ENCODE measurements around the gene YBX1. TPM values are rescaled to one million over a fixed set of nuclear protein-coding genes. Genes with fewer than 3 reads are reported as not detected.
"Not testable (repeated sequence)": the region's sequence is repeated elsewhere in the genome, so short reads cannot be mapped to it uniquely, and the experiment has no call there.

YBX1 gene
- total and polyA plus RNA-seq, 2 donors (not counting 1 experiment from before 2014, with no cell fraction given) = 164 to 345 TPM

DNA sequence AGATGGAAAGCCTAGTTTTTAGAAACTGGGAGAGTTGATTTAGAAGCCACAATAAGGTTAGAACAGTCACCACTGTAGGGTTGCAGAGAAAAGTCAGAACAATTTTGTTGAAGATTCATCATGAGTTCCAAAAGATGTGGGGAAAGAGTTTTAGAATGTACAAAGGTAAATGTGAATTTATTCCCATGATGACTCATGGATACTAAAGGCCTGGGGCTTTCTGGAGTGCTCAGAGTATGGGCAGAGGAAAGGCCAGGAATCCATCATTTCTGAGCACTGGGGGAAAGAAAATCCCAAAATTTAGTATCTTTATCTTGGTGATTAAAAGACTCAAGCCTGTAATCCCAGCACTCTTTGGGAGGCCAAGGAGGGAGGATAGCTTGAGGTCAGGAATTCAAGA, 17.8 kb downstream of the YBX1 start:
- Mint-ChIP-seq H3K9me3 (ENCODE audit: insufficient read depth) (no peaks in the 10 kb centered on the region), H3K4me1 (peaks cover 1% of the 10 kb centered on the region), H3K27ac (no peak overlapping the region), H3K27me3 (no peaks in the 10 kb centered on the region), H3K4me3 (no peak overlapping the region)
- ChIA-PET CTCF (no interaction called here), POLR2A (interaction anchor here (0.7 kb wide), 1 partner anchor 42 kb away, joined by 3 read pairs; the partner anchor contains the start of gene PPIH)
- H3K9me3 ChIP-seq (ENCODE audit: control extremely low read depth in 1 of 3, control insufficient read depth in 2 of 3, insufficient read depth in 1 of 3, low read length in 2 of 3) = no peaks in the 10 kb centered on the region
- no peak overlapping the region for H3K4me2 ChIP-seq (replicated peaks; ENCODE audit: low read depth, low read length, poor library complexity, severe bottlenecking)
- H2AFZ ChIP-seq (ENCODE audit: insufficient read depth, low read depth, low read length, poor library complexity, severe bottlenecking) = no peak overlapping the region
- no peak overlapping the region for H3K9ac ChIP-seq (ENCODE audit: low read length)
- no peak overlapping the region for H3K4me3 ChIP-seq (ENCODE audit: control extremely low read depth in 1 of 5, extremely low read depth in 1 of 5, insufficient read depth in 1 of 5, low read depth in 2 of 5, low read length in 4 of 5)
- no peaks in the 10 kb centered on the region for H3K27me3 ChIP-seq (replicated peaks in 1 of 4; ENCODE audit: control extremely low read depth in 1 of 4, control insufficient read depth in 3 of 4, insufficient read depth in 4 of 4, low read length in 3 of 4)
- intact Hi-C loops (cut with micrococcal nuclease) = no loop called here
- DNase-seq = no peak
- H3K27ac ChIP-seq (ENCODE audit: low read length in 2 of 2) = no peak overlapping the region
- H3K36me3 ChIP-seq (replicated peaks in 1 of 2; ENCODE audit: control extremely low read depth in 1 of 2, control insufficient read depth in 1 of 2, extremely low read depth in 1 of 2, insufficient read depth in 2 of 2, low read length in 1 of 2) = peaks cover 9 to 92% of the 10 kb centered on the region in 2 experiments
- peaks cover 25% of the 10 kb centered on the region for H3K79me2 ChIP-seq (ENCODE audit: control insufficient read depth, insufficient read depth, low read length)
- ATAC-seq (ENCODE audit: low read depth) = no peak
- no peaks in the 10 kb centered on the region for H3K4me1 ChIP-seq (ENCODE audit: control insufficient read depth in 2 of 2, insufficient read depth in 2 of 2, low read length in 2 of 2)
- TF ChIP-seq EZH2 (IDR thresholded peaks at IDR 0.05; ENCODE audit: borderline replicate concordance, insufficient read depth, low read depth, low read length, poor library complexity, severe bottlenecking) = no peak
- TF ChIP-seq, protein P1, sequence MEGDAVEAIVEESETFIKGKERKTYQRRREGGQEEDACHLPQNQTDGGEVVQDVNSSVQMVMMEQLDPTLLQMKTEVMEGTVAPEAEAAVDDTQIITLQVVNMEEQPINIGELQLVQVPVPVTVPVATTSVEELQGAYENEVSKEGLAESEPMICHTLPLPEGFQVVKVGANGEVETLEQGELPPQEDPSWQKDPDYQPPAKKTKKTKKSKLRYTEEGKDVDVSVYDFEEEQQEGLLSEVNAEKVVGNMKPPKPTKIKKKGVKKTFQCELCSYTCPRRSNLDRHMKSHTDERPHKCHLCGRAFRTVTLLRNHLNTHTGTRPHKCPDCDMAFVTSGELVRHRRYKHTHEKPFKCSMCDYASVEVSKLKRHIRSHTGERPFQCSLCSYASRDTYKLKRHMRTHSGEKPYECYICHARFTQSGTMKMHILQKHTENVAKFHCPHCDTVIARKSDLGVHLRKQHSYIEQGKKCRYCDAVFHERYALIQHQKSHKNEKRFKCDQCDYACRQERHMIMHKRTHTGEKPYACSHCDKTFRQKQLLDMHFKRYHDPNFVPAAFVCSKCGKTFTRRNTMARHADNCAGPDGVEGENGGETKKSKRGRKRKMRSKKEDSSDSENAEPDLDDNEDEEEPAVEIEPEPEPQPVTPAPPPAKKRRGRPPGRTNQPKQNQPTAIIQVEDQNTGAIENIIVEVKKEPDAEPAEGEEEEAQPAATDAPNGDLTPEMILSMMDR (IDR thresholded peaks at IDR 0.05) = no peak
- peaks cover 40% of the 10 kb centered on the region for H4K20me1 ChIP-seq (ENCODE audit: control insufficient read depth, insufficient read depth, low read length, poor library complexity, severe bottlenecking)

DNA sequence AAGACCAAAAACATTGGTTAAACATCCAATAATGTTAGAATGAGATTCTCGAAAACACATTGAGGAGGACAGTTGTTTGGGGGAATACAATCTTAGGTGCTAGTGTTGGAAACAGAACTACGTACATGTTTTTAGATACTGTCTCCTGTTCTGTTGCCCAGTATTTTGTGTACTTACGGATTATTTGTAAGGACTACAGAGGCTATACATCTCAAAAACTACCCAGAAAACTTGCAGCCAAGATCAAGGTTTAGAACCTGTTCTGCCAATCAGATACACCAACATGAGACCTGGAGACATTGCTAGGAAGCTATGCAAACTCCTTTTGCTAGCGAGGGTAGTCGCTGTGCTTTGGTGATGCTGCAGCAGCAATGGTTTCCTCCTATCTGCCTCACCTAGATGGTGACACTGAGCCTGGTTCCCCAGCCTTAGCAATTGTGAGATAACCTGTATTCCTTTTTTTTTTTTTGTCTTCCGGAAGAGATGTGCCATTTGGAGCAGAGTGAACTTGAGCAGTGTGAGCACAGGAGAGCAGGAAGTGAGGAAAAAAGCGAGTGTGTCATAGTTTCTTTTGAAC, 21.8 kb downstream of the YBX1 start:
- POLR2A ChIA-PET = no interaction called here
- CTCF ChIA-PET = no interaction called here
- H3K9me3 ChIP-seq (ENCODE audit: control extremely low read depth in 1 of 3, control insufficient read depth in 2 of 3, insufficient read depth in 1 of 3, low read length in 2 of 3) = peaks cover 0 to 3% (median 0%) of the 10 kb centered on the region in 3 donors
- DNase-seq (no peak), ATAC-seq (ENCODE audit: low read depth) (no peak)
- Mint-ChIP-seq H3K4me3 (no peak overlapping the region), H3K4me1 (no peaks in the 10 kb centered on the region), H3K27me3 (no peaks in the 10 kb centered on the region), H3K9me3 (ENCODE audit: insufficient read depth) (no peaks in the 10 kb centered on the region), H3K27ac (no peak overlapping the region)
- no peak overlapping the region for H3K27ac ChIP-seq (ENCODE audit: low read length in 2 of 2)
- no peaks in the 10 kb centered on the region for H3K27me3 ChIP-seq (replicated peaks in 1 of 4; ENCODE audit: control extremely low read depth in 1 of 4, control insufficient read depth in 3 of 4, insufficient read depth in 4 of 4, low read length in 3 of 4)
- intact Hi-C loops (cut with micrococcal nuclease) = no loop called here
- peaks cover 8% of the 10 kb centered on the region for H3K79me2 ChIP-seq (ENCODE audit: control insufficient read depth, insufficient read depth, low read length)
- no peak overlapping the region for H3K9ac ChIP-seq (ENCODE audit: low read length)
- H3K4me1 ChIP-seq (ENCODE audit: control insufficient read depth in 2 of 2, insufficient read depth in 2 of 2, low read length in 2 of 2) = no peaks in the 10 kb centered on the region
- peaks cover 15% of the 10 kb centered on the region for H4K20me1 ChIP-seq (ENCODE audit: control insufficient read depth, insufficient read depth, low read length, poor library complexity, severe bottlenecking)
- H3K4me2 ChIP-seq (replicated peaks; ENCODE audit: low read depth, low read length, poor library complexity, severe bottlenecking) = no peak overlapping the region
- H3K4me3 ChIP-seq (ENCODE audit: control extremely low read depth in 1 of 5, extremely low read depth in 1 of 5, insufficient read depth in 1 of 5, low read depth in 2 of 5, low read length in 4 of 5) = no peak overlapping the region
- H3K36me3 ChIP-seq (replicated peaks in 1 of 2; ENCODE audit: control extremely low read depth in 1 of 2, control insufficient read depth in 1 of 2, extremely low read depth in 1 of 2, insufficient read depth in 2 of 2, low read length in 1 of 2) = peaks cover 15 to 71% of the 10 kb centered on the region in 2 experiments
- no peak overlapping the region for H2AFZ ChIP-seq (ENCODE audit: insufficient read depth, low read depth, low read length, poor library complexity, severe bottlenecking)
- WGBS (ENCODE audit: insufficient coverage) = 97% methylated on average over 5 of the region's 7 CpGs
- TF ChIP-seq EZH2 (IDR thresholded peaks at IDR 0.05; ENCODE audit: borderline replicate concordance, insufficient read depth, low read depth, low read length, poor library complexity, severe bottlenecking) = no peak
- TF ChIP-seq, protein P1 (IDR thresholded peaks at IDR 0.05) = no peak

DNA sequence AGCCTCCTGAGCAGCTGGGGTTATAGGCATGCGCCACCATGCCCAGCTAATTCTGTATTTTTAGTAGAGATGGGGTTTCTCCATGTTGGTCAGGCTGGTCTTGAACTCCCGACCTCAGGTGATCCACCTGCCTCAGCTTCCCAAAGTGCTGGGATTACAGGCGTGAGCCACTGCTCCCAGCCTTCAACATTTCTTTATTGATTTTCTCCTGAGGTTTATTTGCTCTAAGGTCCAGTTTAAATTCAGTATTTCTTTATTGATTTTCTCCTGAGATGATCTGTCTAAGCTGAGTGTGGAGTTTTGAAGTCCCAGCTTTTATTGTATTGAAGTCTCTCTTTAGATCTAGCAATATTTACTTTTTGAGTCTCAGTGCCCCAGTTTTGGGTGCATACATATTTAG, 30.6 kb downstream of the YBX1 start:
- DNase-seq; H2AFZ ChIP-seq (ENCODE audit: insufficient read depth, low read depth, low read length, poor library complexity, severe bottlenecking); H3K4me3 ChIP-seq (ENCODE audit: control extremely low read depth in 1 of 5, extremely low read depth in 1 of 5, insufficient read depth in 1 of 5, low read depth in 2 of 5, low read length in 4 of 5); H3K4me3 Mint-ChIP-seq; H3K9ac ChIP-seq (ENCODE audit: low read length); H3K4me1 Mint-ChIP-seq; POLR2A ChIA-PET; H3K4me2 ChIP-seq (replicated peaks; ENCODE audit: low read depth, low read length, poor library complexity, severe bottlenecking); H3K27me3 Mint-ChIP-seq; H3K27ac Mint-ChIP-seq; ATAC-seq (ENCODE audit: low read depth); H4K20me1 ChIP-seq (ENCODE audit: control insufficient read depth, insufficient read depth, low read length, poor library complexity, severe bottlenecking); H3K27ac ChIP-seq (ENCODE audit: low read length in 2 of 2); H3K27me3 ChIP-seq (replicated peaks in 1 of 4; ENCODE audit: control extremely low read depth in 1 of 4, control insufficient read depth in 3 of 4, insufficient read depth in 4 of 4, low read length in 3 of 4); intact Hi-C loops (cut with micrococcal nuclease); H3K4me1 ChIP-seq (ENCODE audit: control insufficient read depth in 2 of 2, insufficient read depth in 2 of 2, low read length in 2 of 2): not testable (repeated sequence)
- H3K9me3 Mint-ChIP-seq (ENCODE audit: insufficient read depth) = peaks cover 12% of the 10 kb centered on the region
- H3K9me3 ChIP-seq (ENCODE audit: control extremely low read depth in 1 of 3, control insufficient read depth in 2 of 3, insufficient read depth in 1 of 3, low read length in 2 of 3) = peaks cover 7 to 20% (median 19%) of the 10 kb centered on the region in 3 donors
- H3K36me3 ChIP-seq (replicated peaks in 1 of 2; ENCODE audit: control extremely low read depth in 1 of 2, control insufficient read depth in 1 of 2, extremely low read depth in 1 of 2, insufficient read depth in 2 of 2, low read length in 1 of 2) = peaks cover 11 to 14% of the 10 kb centered on the region in 2 experiments
- CTCF ChIA-PET = interaction anchor here (0.6 kb wide), 1 partner anchor 371 kb away, joined by 3 read pairs; no protein-coding TSS in a partner anchor
- 100% methylated on average over 1 of the region's 3 CpGs for WGBS (ENCODE audit: insufficient coverage)
- peaks cover 25% of the 10 kb centered on the region for H3K79me2 ChIP-seq (ENCODE audit: control insufficient read depth, insufficient read depth, low read length)

Data from B cell (primary cell).